Hepatocyte (in vitro differentiated cells): ENCODE data around the gene SCN4B. TPM values are rescaled to one million over a fixed set of nuclear protein-coding genes. Genes with fewer than 3 reads are reported as not detected.

Experiments
- DNase-seq: peaks from one replicate; pipeline ENCODE4 v3.0.0-alpha.2; 2016; ENCODE audit warnings: low spot score
- H2AFZ ChIP-seq: fragments of 200-600 bp; sonication (generic); 2 replicates; pipeline ENCODE4 v1.6.0; 2016; ENCODE audit warnings: antibody characterized with exemption, mild to moderate bottlenecking
- H3K27ac ChIP-seq: fragments of 200-600 bp; sonication (generic); 2 replicates; pipeline ENCODE4 v1.5.1; 2016; ENCODE audit warnings: mild to moderate bottlenecking
- H3K27me3 ChIP-seq: fragments of 200-600 bp; sonication (generic); 2 replicates; pipeline ENCODE4 v1.6.1; 2016
- H3K36me3 ChIP-seq: fragments of 200-600 bp; sonication (generic); replicated peaks from 2 replicates; pipeline ENCODE4 v1.5.1; 2016; ENCODE audit warnings: low read depth; ENCODE audit not compliant: insufficient read depth
- H3K4me1 ChIP-seq: fragments of 200-600 bp; sonication (generic); 2 replicates; pipeline ENCODE4 v1.5.1; 2016; ENCODE audit warnings: mild to moderate bottlenecking, moderate library complexity; ENCODE audit not compliant: insufficient read depth
- H3K4me2 ChIP-seq: fragments of 200-600 bp; sonication (generic); 2 replicates; pipeline ENCODE4 v1.6.0; 2016
- H3K4me3 ChIP-seq: fragments of 200-600 bp; sonication (generic); 2 replicates; pipeline ENCODE4 v1.5.1; 2016; ENCODE audit warnings: mild to moderate bottlenecking
- H3K79me2 ChIP-seq: fragments of 200-600 bp; sonication (generic); 2 replicates; pipeline ENCODE4 v1.6.0; 2017; ENCODE audit warnings: mild to moderate bottlenecking
- H3K9me2 ChIP-seq: fragments of 200-600 bp; sonication (generic); replicated peaks from 2 replicates; pipeline ENCODE4 v1.6.0; 2017; ENCODE audit warnings: mild to moderate bottlenecking; ENCODE audit not compliant: insufficient read depth
- H3K9me3 ChIP-seq: fragments of 200-600 bp; sonication (generic); 2 replicates; pipeline ENCODE4 v1.5.1; 2016; ENCODE audit warnings: low read depth, mild to moderate bottlenecking
- H4K20me1 ChIP-seq: fragments of 200-600 bp; sonication (generic); 2 replicates; pipeline ENCODE4 v1.6.0; 2016; ENCODE audit warnings: mild to moderate bottlenecking; ENCODE audit not compliant: insufficient read depth, poor library complexity, severe bottlenecking
- EZH2 ChIP-seq: fragments of 200-600 bp; sonication (generic); IDR thresholded peaks from 2 replicates; pipeline ENCODE4 v1.6.1; 2016; ENCODE audit warnings: antibody characterized with exemption, mild to moderate bottlenecking, borderline replicate concordance
- EZH2phosphoT487 ChIP-seq: fragments of 200-600 bp; sonication (generic); IDR thresholded peaks from one replicate; pipeline ENCODE4 v1.6.1; 2018; ENCODE audit warnings: antibody characterized with exemption, mild to moderate bottlenecking, low read depth, moderate library complexity; ENCODE audit not compliant: unreplicated experiment, severe bottlenecking
- WGBS: methylation state at CpG from one replicate; pipeline ENCODE4 v1.1.6; 2016; ENCODE audit warnings: low lambda C conversion rate; ENCODE audit errors: missing lambda C conversion rate; 5-methylcytosine and 5-hydroxymethylcytosine counted together
- polyA plus RNA-seq: library from polyadenylated mRNA; unstranded; fragments of >200 nt; fragmentation: Nextera tagmentation; extraction: Ambion mirVana; gene quantifications from 2 replicates; pipeline ENCODE4 v1.2.1, GENCODE V29; 2016
- total RNA-seq: library from RNA; depleted of rRNA; stranded (reverse); fragments of >200 nt; gene quantifications from 2 replicates; pipeline ENCODE4 v1.2.3, GENCODE V29; 2014
- TF ChIP-seq, protein P1 (sequence below): fragments of 200-600 bp; sonication (generic); IDR thresholded peaks from 2 replicates; pipeline ENCODE4 v1.5.1; 2016; ENCODE audit warnings: antibody characterized with exemption, mild to moderate bottlenecking; ENCODE audit not compliant: poor library complexity

SCN4B gene
- total and polyA plus RNA-seq, 2 experiments from 2014 or later: 0.57 to 1.1 TPM

DNA sequence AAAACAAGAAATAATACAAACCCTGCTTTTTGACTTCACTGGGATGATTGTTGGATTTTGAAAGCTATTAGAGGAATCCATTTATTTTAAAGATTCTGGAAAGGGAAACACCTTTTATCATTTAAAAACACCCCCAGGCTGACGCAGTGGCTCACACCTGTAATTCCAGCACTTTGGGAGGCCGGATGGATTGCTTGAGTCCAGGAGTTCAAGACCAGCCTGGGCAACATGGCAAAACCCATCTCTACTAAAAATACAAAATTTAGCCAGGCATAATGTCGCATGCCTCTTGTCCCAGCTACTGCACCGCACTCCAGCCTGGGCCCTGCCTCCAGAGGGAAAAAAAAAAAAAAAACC is 24.1 kb upstream of the SCN4B start:
- no peak for TF ChIP-seq EZH2phosphoT487
- TF ChIP-seq EZH2: no peak
- TF ChIP-seq, protein P1, sequence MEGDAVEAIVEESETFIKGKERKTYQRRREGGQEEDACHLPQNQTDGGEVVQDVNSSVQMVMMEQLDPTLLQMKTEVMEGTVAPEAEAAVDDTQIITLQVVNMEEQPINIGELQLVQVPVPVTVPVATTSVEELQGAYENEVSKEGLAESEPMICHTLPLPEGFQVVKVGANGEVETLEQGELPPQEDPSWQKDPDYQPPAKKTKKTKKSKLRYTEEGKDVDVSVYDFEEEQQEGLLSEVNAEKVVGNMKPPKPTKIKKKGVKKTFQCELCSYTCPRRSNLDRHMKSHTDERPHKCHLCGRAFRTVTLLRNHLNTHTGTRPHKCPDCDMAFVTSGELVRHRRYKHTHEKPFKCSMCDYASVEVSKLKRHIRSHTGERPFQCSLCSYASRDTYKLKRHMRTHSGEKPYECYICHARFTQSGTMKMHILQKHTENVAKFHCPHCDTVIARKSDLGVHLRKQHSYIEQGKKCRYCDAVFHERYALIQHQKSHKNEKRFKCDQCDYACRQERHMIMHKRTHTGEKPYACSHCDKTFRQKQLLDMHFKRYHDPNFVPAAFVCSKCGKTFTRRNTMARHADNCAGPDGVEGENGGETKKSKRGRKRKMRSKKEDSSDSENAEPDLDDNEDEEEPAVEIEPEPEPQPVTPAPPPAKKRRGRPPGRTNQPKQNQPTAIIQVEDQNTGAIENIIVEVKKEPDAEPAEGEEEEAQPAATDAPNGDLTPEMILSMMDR: no peak
- no peaks in the 10 kb centered on the region for H3K9me2 ChIP-seq
- H4K20me1 ChIP-seq: no peaks in the 10 kb centered on the region
- H3K36me3 ChIP-seq: no peaks in the 10 kb centered on the region
- peaks cover 13% of the 10 kb centered on the region for H3K4me1 ChIP-seq
- DNase-seq: no peak
- no peak overlapping the region for H3K27ac ChIP-seq
- H3K4me3 ChIP-seq: no peak overlapping the region
- WGBS: 83% methylated on average over 4 of the region's 4 CpGs
- no peaks in the 10 kb centered on the region for H3K79me2 ChIP-seq
- H2AFZ ChIP-seq: no peak overlapping the region
- H3K27me3 ChIP-seq: peaks cover 24% of the 10 kb centered on the region
- H3K9me3 ChIP-seq: no peaks in the 10 kb centered on the region
- H3K4me2 ChIP-seq: no peak overlapping the region

DNA sequence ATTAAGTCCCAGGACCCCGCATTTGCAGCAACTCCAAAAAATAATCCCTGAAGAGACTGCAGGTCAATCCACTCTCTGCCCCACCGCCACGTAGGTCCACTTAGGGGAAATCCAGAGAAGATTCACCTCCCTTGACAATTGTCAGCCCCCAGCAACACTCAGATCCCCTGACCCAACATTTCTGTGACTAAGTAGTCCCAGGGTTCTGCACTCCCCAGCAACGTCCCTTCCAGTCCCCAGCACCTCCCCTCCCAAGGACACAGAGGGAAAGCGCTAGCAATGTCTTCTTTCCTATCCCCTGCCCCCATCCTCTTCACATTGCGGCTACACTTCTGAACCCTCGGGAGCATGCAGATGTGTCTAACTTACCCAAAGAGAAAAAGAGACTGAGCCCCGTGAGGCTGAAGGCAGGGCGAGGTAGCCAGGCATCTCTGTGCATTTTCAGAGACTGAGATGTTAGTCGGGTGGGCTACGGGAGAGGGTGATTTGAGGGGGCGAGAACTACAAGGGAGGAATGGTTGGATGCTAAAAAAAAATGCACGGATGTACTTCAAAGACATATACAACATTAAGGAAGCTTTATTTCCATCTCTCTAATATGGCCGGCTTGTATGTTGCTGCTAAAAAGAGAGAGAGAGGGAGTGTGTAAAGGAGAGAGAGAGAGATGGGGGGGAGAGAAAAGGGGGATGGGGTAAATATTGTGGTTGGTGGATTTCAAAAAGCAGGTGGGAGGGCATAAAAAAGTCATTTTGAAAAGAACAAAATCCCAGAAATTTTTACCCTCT is 23.6 kb upstream of the SCN4B start, which contains the start of gene SCN2B:
Gene SCN2B (minus strand): TSS at position 647 of the 785 bp plus-strand sequence. CDS start 208 bp downstream, at position 439.
- DNase-seq: no peak
- Histone ChIP-seq H3K4me1 (peaks cover 16% of the 10 kb centered on the region), H3K79me2 (no peaks in the 10 kb centered on the region), H3K4me2 (peak within 1 kb of the TSS; percentile 73), H3K27me3 (peaks cover 27% of the 10 kb centered on the region), H3K36me3 (no peaks in the 10 kb centered on the region), H3K9me2 (no peaks in the 10 kb centered on the region), H3K9me3 (no peaks in the 10 kb centered on the region), H4K20me1 (no peaks in the 10 kb centered on the region), H2AFZ (peak within 1 kb of the TSS; percentile 51), H3K4me3 (peak within 1 kb of the TSS; percentile 21), H3K27ac (peak within 1 kb of the TSS; percentile 66)
- 9% methylated on average over 14 of the region's 14 CpGs for WGBS
- TF ChIP-seq EZH2 (no peak), EZH2phosphoT487 (no peak)
- TF ChIP-seq, protein P1: no peak

DNA sequence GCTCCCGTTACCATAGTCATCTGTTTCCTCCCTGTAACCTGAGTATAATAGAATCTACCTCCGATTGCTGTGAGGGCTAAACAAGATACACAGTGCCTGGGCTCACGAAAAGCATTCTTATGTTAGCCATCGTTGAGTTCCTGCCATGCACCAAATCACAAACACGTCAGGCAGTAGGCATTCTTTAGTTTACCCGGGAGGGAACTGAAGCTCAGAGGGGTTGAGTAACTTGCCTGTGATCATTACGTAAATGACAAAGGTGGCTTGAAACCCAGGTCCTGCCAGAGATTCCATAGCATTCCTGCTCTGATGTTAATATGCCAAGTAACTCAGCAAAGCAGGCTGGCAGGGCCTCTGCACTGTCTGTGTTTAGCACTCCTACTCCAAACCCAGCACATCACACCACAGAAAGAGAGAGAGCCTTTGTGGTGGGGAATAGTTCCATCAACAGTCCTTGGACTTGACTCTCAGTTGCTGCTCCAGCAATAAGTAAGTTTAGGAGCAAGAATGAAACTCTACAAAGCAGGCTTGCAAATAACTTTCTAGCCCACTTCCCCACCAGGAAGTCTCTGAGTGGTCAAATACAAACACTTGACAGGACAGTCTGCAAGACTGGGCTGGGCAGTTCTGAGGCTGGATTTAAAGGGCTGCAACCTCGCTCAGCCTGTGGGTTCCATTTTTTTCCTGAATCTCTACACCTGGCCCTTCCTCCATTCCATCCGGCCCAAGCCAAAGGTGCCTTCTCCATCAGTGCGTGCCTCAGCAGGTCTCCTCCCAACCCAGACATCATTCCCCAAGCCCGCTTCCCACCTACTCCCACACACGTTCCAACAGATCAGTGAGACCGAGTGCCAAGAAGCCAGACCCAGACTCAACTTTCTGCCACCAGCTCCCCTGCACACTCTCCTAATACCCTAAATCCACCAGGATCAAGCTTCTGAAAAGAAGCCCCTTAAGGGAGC is 22.7 kb upstream of the SCN4B start:
- DNase-seq: no peak
- Histone ChIP-seq H3K4me2 (peak overlapping the region; percentile 73), H3K79me2 (no peaks in the 10 kb centered on the region)

More for the DNA sequence above, 22.7 kb upstream of the SCN4B start:
- H3K4me3 ChIP-seq: peak overlapping the region; percentile 21
- no peaks in the 10 kb centered on the region for H4K20me1 ChIP-seq
- no peaks in the 10 kb centered on the region for H3K36me3 ChIP-seq
- H3K9me2 ChIP-seq: no peaks in the 10 kb centered on the region
- peaks cover 16% of the 10 kb centered on the region for H3K4me1 ChIP-seq
- peak overlapping the region; percentile 66 for H3K27ac ChIP-seq
- peaks cover 36% of the 10 kb centered on the region for H3K27me3 ChIP-seq
- TF ChIP-seq, protein P1: no peak
- H3K9me3 ChIP-seq: no peaks in the 10 kb centered on the region
- 39% methylated on average over 13 of the region's 13 CpGs for WGBS
- H2AFZ ChIP-seq: peak overlapping the region; percentile 51
